GM12892 (cell line): ENCODE data around the gene IL13RA1.

ENCODE experiments used
- POLR2A ChIP-seq: IDR thresholded peaks from 2 replicates; pipeline ENCODE4 v1.6.1; 2011; ENCODE audit warnings: low read depth, low read length, control low read depth
- POLR2AphosphoS5 ChIP-seq: IDR thresholded peaks from 2 replicates; pipeline ENCODE4 v1.6.1; 2011; ENCODE audit warnings: low read depth, low read length, control low read depth
- TAF1 ChIP-seq: IDR thresholded peaks from 2 replicates; pipeline ENCODE4 v1.6.1; 2011; ENCODE audit warnings: low read depth, mild to moderate bottlenecking, control low read depth, low read length, borderline replicate concordance

DNA sequence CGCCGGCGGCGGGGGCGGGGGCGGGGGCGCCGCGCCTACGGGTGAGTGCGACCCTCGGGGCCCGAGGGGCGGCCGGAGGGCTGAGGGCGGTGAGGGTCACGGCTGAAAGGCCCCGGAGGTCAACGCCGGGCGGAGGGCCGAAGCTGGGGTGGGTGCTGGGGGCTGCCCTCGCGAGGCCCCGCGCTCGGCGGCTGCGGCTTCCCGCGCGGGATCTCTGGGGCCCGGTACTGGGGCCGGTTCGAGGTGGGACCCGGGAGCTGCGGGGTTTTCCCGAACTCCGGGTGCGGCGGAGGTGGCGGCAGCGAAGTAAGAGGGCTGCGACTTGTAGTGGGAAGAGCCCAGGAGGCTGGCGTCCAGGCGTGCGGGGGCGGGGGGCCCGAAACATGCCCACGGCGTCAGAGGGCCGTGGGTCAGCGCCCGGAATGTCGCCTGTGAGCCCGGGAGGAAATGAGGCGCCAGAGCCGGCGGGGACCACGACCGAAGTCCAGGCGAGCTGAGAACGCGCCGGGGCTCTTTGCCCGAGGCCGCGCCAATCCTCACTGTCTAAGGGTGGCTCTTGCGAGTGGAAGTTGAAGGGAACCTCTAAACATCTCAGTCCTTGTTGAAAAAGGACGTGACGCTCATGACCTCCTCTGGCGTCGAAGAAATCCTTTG is 407 bp downstream of the IL13RA1 start:
- TF ChIP-seq POLR2AphosphoS5: no peak
- no peak for TF ChIP-seq POLR2A
- TF ChIP-seq TAF1: no peak
